HepG2 (cell line): ENCODE measurements around the gene TRMT5. TPM values are rescaled to one million over a fixed set of nuclear protein-coding genes. Genes with fewer than 3 reads are reported as not detected.

ENCODE experiments used
- CENPT ChIP-seq: sonication (generic); formaldehyde crosslinking; IDR thresholded peaks from 2 replicates; pipeline ENCODE4 v1.8.0; 2022; ENCODE audit warnings: low read depth, mild to moderate bottlenecking, moderate library complexity, missing genetic modification reagents
- EED ChIP-seq: sonication (generic); formaldehyde crosslinking; IDR thresholded peaks from 2 replicates; pipeline ENCODE4 v1.5.0; 2020; ENCODE audit warnings: mild to moderate bottlenecking, missing genetic modification reagents
- JARID2 ChIP-seq: sonication (generic); formaldehyde crosslinking; IDR thresholded peaks from 2 replicates; pipeline ENCODE4 v1.8.1; 2023; ENCODE audit warnings: missing genetic modification reagents, inconsistent platforms; ENCODE audit not compliant: insufficient replicate concordance
- NFYB ChIP-seq: sonication (generic); formaldehyde crosslinking; IDR thresholded peaks from 2 replicates; pipeline ENCODE4 v1.4.0; 2020; ENCODE audit warnings: missing genetic modification reagents
- RARA ChIP-seq: IDR thresholded peaks from 2 replicates; pipeline ENCODE4 v1.6.1; 2016; ENCODE audit warnings: missing genetic modification reagents, missing compliant biosample characterization
- RFX5 ChIP-seq: IDR thresholded peaks from 2 replicates; pipeline ENCODE4 v1.6.1; 2011; ENCODE audit warnings: low read depth, low read length, improper control_type of control experiment
- RXRB ChIP-seq: IDR thresholded peaks from 2 replicates; pipeline ENCODE4 v1.6.1; 2016; ENCODE audit warnings: borderline replicate concordance, missing genetic modification reagents, missing compliant biosample characterization
- SIN3B ChIP-seq: fragments of 150-350 bp; IDR thresholded peaks from 2 replicates; pipeline ENCODE4 v1.6.1; 2014; ENCODE audit warnings: low read length
- ZEB1 ChIP-seq: IDR thresholded peaks from 2 replicates; pipeline ENCODE4 v1.6.1; 2012; ENCODE audit warnings: mild to moderate bottlenecking, low read depth, inconsistent platforms; ENCODE audit not compliant: insufficient replicate concordance
- ZNF510 ChIP-seq: sonication (generic); formaldehyde crosslinking; IDR thresholded peaks from 2 replicates; pipeline ENCODE4 v1.4.0; 2020; ENCODE audit warnings: low read depth, mild to moderate bottlenecking, missing genetic modification reagents
- ZNF709 ChIP-seq: sonication (generic); formaldehyde crosslinking; IDR thresholded peaks from 2 replicates; pipeline ENCODE4 v1.5.0; 2020; ENCODE audit warnings: mild to moderate bottlenecking, missing genetic modification reagents
- polyA plus RNA-seq, 8 experiments: library from polyadenylated mRNA; depleted of rRNA in 3 of 8; stranded (reverse) in 7 of 8; unstranded in 1 of 8; fragments of >200 nt; fragmentation: Illumina TruSeq in 4 of 8; extraction: Trizol in 4 of 8; gene quantifications; 2 replicates each; pipeline versions ENCODE4 v1.2.1 to v1.2.3, GENCODE V29; 2011 to 2016; ENCODE audit warnings: low read depth in 4 of 8, missing spikeins in 1 of 8, mixed read lengths in 1 of 8; ENCODE audit not compliant: insufficient read depth in 1 of 8
- total RNA-seq, 5 experiments: library from RNA; depleted of rRNA; stranded (reverse); fragments of >200 nt; fragmentation: Illumina TruSeq; extraction: Trizol; gene quantifications; 2 replicates each; pipeline ENCODE4 v1.2.3, GENCODE V29; 2016; ENCODE audit warnings: low read depth in 1 of 5
- TF ChIP-seq, protein P1 (sequence below): sonication (generic); formaldehyde crosslinking; IDR thresholded peaks from 2 replicates; pipeline ENCODE4 v1.4.0; 2020; ENCODE audit warnings: missing genetic modification reagents, borderline replicate concordance
- TF ChIP-seq, protein P2 (sequence below): sonication (generic); formaldehyde crosslinking; IDR thresholded peaks from 2 replicates; pipeline ENCODE4 v1.8.1; 2023; ENCODE audit warnings: mild to moderate bottlenecking, missing genetic modification reagents, borderline replicate concordance
- TF ChIP-seq, protein P3 (sequence below): sonication (generic); formaldehyde crosslinking; IDR thresholded peaks from 2 replicates; pipeline ENCODE4 v1.5.1; 2020; ENCODE audit warnings: mild to moderate bottlenecking, moderate library complexity, missing genetic modification reagents
- TF ChIP-seq, protein P4 (sequence below): sonication (generic); formaldehyde crosslinking; IDR thresholded peaks from 2 replicates; pipeline ENCODE4 v1.5.0; 2020; ENCODE audit warnings: mild to moderate bottlenecking, missing genetic modification reagents
- TF ChIP-seq, protein P5 (sequence below): sonication (generic); formaldehyde crosslinking; IDR thresholded peaks from 2 replicates; pipeline ENCODE4 v1.8.1; 2023; ENCODE audit warnings: mild to moderate bottlenecking, inconsistent platforms, moderate library complexity, missing genetic modification reagents, borderline replicate concordance

Gene TRMT5
- total and polyA plus RNA-seq, 2 of the 13 experiments (the other 11 are each of a cell fraction or from before 2014, with no cell fraction given), result 3.6 to 16.0 TPM

DNA sequence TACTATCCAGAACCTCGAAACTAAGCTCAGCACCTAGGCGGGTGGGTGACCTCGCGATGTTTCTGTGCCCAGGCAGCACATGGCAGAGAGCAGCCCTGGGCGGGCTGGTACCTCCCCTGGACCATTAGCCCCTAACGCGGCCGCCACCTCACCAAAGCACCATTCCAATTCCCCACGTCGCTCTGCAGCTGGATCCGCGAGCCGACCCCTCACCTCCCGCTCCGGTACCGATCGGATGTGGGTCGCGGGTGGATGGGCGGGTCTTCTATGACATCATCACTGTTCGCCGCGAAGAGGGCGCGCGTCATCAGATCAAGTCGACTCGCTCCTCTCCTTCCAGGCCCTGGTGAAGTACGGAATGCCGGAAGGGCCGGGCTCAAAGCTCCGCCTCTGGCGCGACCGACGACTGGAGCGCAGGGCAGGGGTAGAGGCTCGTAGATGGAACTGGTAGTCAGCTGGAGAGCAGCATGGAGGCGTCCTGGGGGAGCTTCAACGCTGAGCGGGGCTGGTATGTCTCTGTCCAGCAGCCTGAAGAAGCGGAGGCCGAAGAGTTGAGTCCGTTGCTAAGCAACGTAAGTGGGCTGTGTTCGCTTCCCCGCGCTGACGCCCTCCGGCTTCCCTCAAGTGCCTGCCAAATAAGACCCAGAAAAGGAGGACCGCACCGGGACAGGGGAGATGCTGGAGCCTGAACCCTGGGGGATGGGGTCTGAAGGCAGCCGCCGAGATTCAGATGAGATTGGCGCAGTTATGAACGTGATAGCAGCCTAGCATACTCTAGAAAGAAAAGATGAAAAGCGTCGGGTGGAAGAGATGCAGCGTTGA, at the start of gene TRMT5, which contains the start of gene SLC38A6 (continued):
- TF ChIP-seq, protein P1, sequence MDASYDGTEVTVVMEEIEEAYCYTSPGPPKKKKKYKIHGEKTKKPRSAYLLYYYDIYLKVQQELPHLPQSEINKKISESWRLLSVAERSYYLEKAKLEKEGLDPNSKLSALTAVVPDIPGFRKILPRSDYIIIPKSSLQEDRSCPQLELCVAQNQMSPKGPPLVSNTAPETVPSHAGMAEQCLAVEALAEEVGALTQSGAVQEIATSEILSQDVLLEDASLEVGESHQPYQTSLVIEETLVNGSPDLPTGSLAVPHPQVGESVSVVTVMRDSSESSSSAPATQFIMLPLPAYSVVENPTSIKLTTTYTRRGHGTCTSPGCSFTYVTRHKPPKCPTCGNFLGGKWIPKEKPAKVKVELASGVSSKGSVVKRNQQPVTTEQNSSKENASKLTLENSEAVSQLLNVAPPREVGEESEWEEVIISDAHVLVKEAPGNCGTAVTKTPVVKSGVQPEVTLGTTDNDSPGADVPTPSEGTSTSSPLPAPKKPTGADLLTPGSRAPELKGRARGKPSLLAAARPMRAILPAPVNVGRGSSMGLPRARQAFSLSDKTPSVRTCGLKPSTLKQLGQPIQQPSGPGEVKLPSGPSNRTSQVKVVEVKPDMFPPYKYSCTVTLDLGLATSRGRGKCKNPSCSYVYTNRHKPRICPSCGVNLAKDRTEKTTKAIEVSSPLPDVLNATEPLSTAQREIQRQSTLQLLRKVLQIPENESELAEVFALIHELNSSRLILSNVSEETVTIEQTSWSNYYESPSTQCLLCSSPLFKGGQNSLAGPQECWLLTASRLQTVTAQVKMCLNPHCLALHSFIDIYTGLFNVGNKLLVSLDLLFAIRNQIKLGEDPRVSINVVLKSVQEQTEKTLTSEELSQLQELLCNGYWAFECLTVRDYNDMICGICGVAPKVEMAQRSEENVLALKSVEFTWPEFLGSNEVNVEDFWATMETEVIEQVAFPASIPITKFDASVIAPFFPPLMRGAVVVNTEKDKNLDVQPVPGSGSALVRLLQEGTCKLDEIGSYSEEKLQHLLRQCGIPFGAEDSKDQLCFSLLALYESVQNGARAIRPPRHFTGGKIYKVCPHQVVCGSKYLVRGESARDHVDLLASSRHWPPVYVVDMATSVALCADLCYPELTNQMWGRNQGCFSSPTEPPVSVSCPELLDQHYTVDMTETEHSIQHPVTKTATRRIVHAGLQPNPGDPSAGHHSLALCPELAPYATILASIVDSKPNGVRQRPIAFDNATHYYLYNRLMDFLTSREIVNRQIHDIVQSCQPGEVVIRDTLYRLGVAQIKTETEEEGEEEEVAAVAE (CRISPR knock-in tag), result peak; percentile 27; the same call in 1 of the 2 replicates
- TF ChIP-seq RFX5 (0 out of 2 replicates have a peak, but pooled peaks have one; percentile 12), CENPT (CRISPR knock-in tag) (no peak), ZNF709 (CRISPR knock-in tag) (no peak; the same call in 1 of the 2 replicates), ZNF510 (CRISPR knock-in tag) (0 out of 2 replicates have a peak, but pooled peaks have one; percentile 22), EED (CRISPR knock-in tag) (peak; percentile 78; the same call in 1 of the 2 replicates), RARA (CRISPR knock-in tag) (no peak; the same call in 1 of the 2 replicates), ZEB1 (no peak), NFYB (CRISPR knock-in tag) (peak; percentile 13; the same call in 1 of the 2 replicates), JARID2 (no peak), RXRB (CRISPR knock-in tag) (peak; percentile 73), SIN3B (peak; percentile 83)
- TF ChIP-seq, protein P2, sequence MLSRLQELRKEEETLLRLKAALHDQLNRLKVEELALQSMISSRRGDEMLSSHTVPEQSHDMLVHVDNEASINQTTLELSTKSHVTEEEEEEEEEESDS, result 0 out of 2 replicates have a peak, but pooled peaks have one; percentile 23
- TF ChIP-seq, protein P3, sequence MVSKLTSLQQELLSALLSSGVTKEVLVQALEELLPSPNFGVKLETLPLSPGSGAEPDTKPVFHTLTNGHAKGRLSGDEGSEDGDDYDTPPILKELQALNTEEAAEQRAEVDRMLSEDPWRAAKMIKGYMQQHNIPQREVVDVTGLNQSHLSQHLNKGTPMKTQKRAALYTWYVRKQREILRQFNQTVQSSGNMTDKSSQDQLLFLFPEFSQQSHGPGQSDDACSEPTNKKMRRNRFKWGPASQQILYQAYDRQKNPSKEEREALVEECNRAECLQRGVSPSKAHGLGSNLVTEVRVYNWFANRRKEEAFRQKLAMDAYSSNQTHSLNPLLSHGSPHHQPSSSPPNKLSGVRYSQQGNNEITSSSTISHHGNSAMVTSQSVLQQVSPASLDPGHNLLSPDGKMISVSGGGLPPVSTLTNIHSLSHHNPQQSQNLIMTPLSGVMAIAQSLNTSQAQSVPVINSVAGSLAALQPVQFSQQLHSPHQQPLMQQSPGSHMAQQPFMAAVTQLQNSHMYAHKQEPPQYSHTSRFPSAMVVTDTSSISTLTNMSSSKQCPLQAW (CRISPR knock-in tag), result peak; percentile 95
- TF ChIP-seq, protein P4, sequence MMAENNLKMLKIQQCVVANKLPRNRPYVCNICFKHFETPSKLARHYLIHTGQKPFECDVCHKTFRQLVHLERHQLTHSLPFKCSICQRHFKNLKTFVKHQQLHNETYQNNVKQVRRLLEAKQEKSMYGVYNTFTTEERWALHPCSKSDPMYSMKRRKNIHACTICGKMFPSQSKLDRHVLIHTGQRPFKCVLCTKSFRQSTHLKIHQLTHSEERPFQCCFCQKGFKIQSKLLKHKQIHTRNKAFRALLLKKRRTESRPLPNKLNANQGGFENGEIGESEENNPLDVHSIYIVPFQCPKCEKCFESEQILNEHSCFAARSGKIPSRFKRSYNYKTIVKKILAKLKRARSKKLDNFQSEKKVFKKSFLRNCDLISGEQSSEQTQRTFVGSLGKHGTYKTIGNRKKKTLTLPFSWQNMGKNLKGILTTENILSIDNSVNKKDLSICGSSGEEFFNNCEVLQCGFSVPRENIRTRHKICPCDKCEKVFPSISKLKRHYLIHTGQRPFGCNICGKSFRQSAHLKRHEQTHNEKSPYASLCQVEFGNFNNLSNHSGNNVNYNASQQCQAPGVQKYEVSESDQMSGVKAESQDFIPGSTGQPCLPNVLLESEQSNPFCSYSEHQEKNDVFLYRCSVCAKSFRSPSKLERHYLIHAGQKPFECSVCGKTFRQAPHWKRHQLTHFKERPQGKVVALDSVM (CRISPR knock-in tag), result peak; percentile 59; the same call in 1 of the 2 replicates
- TF ChIP-seq, protein P5, sequence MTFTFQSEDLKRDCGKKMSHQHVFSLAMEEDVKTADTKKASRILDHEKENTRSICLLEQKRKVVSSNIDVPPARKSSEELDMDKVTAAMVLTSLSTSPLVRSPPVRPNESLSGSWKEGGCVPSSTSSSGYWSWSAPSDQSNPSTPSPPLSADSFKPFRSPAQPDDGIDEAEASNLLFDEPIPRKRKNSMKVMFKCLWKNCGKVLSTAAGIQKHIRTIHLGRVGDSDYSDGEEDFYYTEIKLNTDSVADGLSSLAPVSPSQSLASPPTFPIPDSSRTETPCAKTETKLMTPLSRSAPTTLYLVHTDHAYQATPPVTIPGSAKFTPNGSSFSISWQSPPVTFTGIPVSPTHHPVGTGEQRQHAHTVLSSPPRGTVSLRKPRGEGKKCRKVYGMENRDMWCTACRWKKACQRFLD, result no peak
